Measurements from ENCODE around the gene THUMPD1. TPM values are rescaled to one million over a fixed set of nuclear protein-coding genes. Genes with fewer than 3 reads are reported as not detected.
"Not testable (repeated sequence)": the region's sequence is repeated elsewhere in the genome, so short reads cannot be mapped to it uniquely, and the experiment has no call there.

Gene THUMPD1
- total RNA-seq, 1 experiment from 2014 or later = 27.2 TPM

DNA sequence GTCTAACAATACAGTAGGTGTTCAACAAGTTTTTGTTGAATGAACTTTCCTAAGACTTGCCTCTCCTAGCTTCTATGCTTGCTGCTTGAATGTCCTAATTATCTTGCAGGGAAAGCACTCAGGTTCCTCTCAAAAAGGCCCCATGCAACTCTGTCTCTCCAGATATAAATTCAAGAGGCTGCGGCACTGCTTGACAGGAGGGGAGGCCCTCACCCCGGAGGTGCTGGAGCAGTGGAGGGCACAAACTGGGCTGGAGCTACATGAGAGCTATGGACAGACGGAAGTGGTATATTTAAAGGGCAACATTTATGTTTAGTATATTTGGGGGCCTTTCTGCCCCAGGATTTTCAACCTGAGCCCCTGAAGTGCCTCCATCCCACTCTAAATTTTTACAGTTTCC is 14.4 kb downstream of the THUMPD1 start:
- Mint-ChIP-seq H3K36me3 (ENCODE audit: insufficient read depth, unreplicated experiment) (no peaks in the 10 kb centered on the region), H3K9me3 (ENCODE audit: unreplicated experiment) (no peaks in the 10 kb centered on the region), H3K27me3 (ENCODE audit: insufficient read depth, unreplicated experiment) (no peaks in the 10 kb centered on the region), H3K4me3 (ENCODE audit: unreplicated experiment) (no peak overlapping the region), H3K27ac (ENCODE audit: unreplicated experiment) (no peak overlapping the region), H3K4me1 (ENCODE audit: low read depth, unreplicated experiment) (no peaks in the 10 kb centered on the region)
- DNase-seq = no peak
- H3K9me3 ChIP-seq = no peaks in the 10 kb centered on the region
- H3K27me3 ChIP-seq (replicated peaks; ENCODE audit: control insufficient read depth, insufficient read depth, low read length) = no peaks in the 10 kb centered on the region
- intact Hi-C loops (cut with micrococcal nuclease; ENCODE audit: unreplicated experiment) = no loop called here
- BruUV-seq (replicated peaks) = no TSS peak
- TF ChIP-seq, protein P1, sequence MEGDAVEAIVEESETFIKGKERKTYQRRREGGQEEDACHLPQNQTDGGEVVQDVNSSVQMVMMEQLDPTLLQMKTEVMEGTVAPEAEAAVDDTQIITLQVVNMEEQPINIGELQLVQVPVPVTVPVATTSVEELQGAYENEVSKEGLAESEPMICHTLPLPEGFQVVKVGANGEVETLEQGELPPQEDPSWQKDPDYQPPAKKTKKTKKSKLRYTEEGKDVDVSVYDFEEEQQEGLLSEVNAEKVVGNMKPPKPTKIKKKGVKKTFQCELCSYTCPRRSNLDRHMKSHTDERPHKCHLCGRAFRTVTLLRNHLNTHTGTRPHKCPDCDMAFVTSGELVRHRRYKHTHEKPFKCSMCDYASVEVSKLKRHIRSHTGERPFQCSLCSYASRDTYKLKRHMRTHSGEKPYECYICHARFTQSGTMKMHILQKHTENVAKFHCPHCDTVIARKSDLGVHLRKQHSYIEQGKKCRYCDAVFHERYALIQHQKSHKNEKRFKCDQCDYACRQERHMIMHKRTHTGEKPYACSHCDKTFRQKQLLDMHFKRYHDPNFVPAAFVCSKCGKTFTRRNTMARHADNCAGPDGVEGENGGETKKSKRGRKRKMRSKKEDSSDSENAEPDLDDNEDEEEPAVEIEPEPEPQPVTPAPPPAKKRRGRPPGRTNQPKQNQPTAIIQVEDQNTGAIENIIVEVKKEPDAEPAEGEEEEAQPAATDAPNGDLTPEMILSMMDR (IDR thresholded peaks at IDR 0.05; ENCODE audit: insufficient read depth in 1 of 2, low read depth in 1 of 2, low read length in 1 of 2, severe bottlenecking in 1 of 2, unreplicated experiment in 1 of 2) = no peak
- H3K36me3 ChIP-seq (ENCODE audit: control insufficient read depth, insufficient read depth, low read length) = no peaks in the 10 kb centered on the region
- CTCF ChIA-PET = no interaction called here
- POLR2A ChIA-PET = no interaction called here
- no peaks in the 10 kb centered on the region for H3K4me1 ChIP-seq
- H3K4me3 ChIP-seq (ENCODE audit: low read depth, low read length) = no peak overlapping the region

DNA sequence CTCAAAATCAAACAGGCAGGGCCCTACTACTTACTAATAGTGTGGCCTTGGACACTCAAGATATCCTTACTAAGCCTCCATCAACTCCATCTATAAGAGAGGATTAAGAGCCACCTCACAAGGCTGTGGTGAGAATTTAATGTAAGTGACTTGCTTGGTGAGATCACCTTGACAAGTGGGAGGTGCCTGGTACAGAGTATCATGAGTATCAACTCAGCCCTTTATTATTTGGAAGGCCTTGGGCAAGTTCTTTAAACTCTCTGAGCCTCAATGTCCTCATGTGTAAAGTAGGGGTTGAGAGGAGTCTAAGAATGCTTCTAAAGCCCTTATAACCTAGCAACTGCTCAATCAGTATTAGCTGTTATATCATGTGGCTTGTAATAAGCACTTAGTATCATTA is 15.0 kb downstream of the THUMPD1 start:
- Mint-ChIP-seq H3K27ac (ENCODE audit: unreplicated experiment) (no peak overlapping the region), H3K4me3 (ENCODE audit: unreplicated experiment) (no peak overlapping the region), H3K36me3 (ENCODE audit: insufficient read depth, unreplicated experiment) (no peaks in the 10 kb centered on the region), H3K9me3 (ENCODE audit: unreplicated experiment) (no peaks in the 10 kb centered on the region), H3K27me3 (ENCODE audit: insufficient read depth, unreplicated experiment) (no peaks in the 10 kb centered on the region), H3K4me1 (ENCODE audit: low read depth, unreplicated experiment) (no peaks in the 10 kb centered on the region)
- TF ChIP-seq, protein P1 (IDR thresholded peaks at IDR 0.05; ENCODE audit: insufficient read depth in 1 of 2, low read depth in 1 of 2, low read length in 1 of 2, severe bottlenecking in 1 of 2, unreplicated experiment in 1 of 2) = no peak
- ChIA-PET POLR2A (no interaction called here), CTCF (no interaction called here)
- no peaks in the 10 kb centered on the region for H3K36me3 ChIP-seq (ENCODE audit: control insufficient read depth, insufficient read depth, low read length)
- H3K9me3 ChIP-seq = no peaks in the 10 kb centered on the region
- no peaks in the 10 kb centered on the region for H3K27me3 ChIP-seq (replicated peaks; ENCODE audit: control insufficient read depth, insufficient read depth, low read length)
- intact Hi-C loops (cut with micrococcal nuclease; ENCODE audit: unreplicated experiment) = no loop called here
- no TSS peak for BruUV-seq (replicated peaks)
- H3K4me1 ChIP-seq = no peaks in the 10 kb centered on the region
- no peak for DNase-seq
- H3K4me3 ChIP-seq (ENCODE audit: low read depth, low read length) = no peak overlapping the region

DNA sequence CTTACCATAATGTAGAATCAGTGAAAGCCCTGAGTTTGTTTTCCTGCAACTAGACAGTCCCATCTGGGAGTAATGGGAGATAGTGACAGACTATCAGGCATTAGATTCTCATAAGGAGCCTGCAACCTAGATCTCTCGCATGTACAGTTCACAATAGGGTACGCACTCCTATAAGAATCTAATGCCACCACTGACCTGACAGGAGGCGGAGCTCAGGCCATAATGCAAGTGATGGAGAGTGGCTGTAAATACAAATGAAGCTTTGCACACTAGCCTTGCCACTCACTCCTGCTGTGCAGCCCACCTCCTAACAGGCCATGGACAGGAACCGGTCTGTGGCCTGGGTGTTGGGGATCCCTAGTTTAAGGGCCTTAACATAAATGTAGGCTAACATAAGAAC is 21.4 kb downstream of the THUMPD1 start:
- Histone ChIP-seq H3K36me3 (ENCODE audit: control insufficient read depth, insufficient read depth, low read length) (no peaks in the 10 kb centered on the region), H3K9me3 (no peaks in the 10 kb centered on the region), H3K27me3 (replicated peaks; ENCODE audit: control insufficient read depth, insufficient read depth, low read length) (no peaks in the 10 kb centered on the region), H3K4me1 (no peaks in the 10 kb centered on the region), H3K4me3 (ENCODE audit: low read depth, low read length) (no peak overlapping the region)
- H3K4me1 Mint-ChIP-seq (ENCODE audit: low read depth, unreplicated experiment) = no peaks in the 10 kb centered on the region
- no peaks in the 10 kb centered on the region for H3K9me3 Mint-ChIP-seq (ENCODE audit: unreplicated experiment)
- ChIA-PET CTCF (no interaction called here), POLR2A (no interaction called here)
- no peaks in the 10 kb centered on the region for H3K36me3 Mint-ChIP-seq (ENCODE audit: insufficient read depth, unreplicated experiment)
- TF ChIP-seq, protein P1 (IDR thresholded peaks at IDR 0.05; ENCODE audit: insufficient read depth in 1 of 2, low read depth in 1 of 2, low read length in 1 of 2, severe bottlenecking in 1 of 2, unreplicated experiment in 1 of 2) = no peak
- BruUV-seq (replicated peaks) = no TSS peak
- no peak overlapping the region for H3K4me3 Mint-ChIP-seq (ENCODE audit: unreplicated experiment)
- no peak overlapping the region for H3K27ac Mint-ChIP-seq (ENCODE audit: unreplicated experiment)
- intact Hi-C loops (cut with micrococcal nuclease; ENCODE audit: unreplicated experiment) = no loop called here
- H3K27me3 Mint-ChIP-seq (ENCODE audit: insufficient read depth, unreplicated experiment) = peaks cover 6% of the 10 kb centered on the region
- DNase-seq = no peak

DNA sequence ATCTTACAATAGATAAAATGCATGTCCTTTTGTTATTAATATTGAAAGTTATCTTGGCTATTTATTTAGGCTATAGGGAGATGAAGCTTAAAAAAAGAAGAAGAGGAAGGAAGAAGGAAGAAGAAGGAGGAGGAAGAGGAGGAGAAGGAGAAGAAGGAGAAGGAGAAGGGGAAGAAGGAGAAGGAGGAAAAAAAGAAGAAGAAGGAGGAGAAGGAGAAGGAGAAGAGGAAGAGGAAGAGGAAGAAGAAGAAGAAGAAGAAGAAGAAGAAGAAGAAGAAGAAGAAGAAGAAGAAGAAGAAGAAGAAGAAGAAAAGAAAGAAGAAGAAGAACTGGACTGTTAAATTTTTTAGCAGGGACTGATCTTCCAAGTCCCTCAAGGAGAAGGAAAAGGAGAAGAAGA is 23.9 kb downstream of the THUMPD1 start:
- H3K9me3 ChIP-seq; H3K27ac Mint-ChIP-seq (ENCODE audit: unreplicated experiment); H3K36me3 Mint-ChIP-seq (ENCODE audit: insufficient read depth, unreplicated experiment); H3K4me1 ChIP-seq; intact Hi-C loops (cut with micrococcal nuclease; ENCODE audit: unreplicated experiment); H3K4me3 ChIP-seq (ENCODE audit: low read depth, low read length); POLR2A ChIA-PET; H3K4me1 Mint-ChIP-seq (ENCODE audit: low read depth, unreplicated experiment); H3K4me3 Mint-ChIP-seq (ENCODE audit: unreplicated experiment); H3K27me3 ChIP-seq (replicated peaks; ENCODE audit: control insufficient read depth, insufficient read depth, low read length); BruUV-seq (replicated peaks); H3K36me3 ChIP-seq (ENCODE audit: control insufficient read depth, insufficient read depth, low read length); H3K9me3 Mint-ChIP-seq (ENCODE audit: unreplicated experiment); DNase-seq; CTCF ChIA-PET: not testable (repeated sequence)
- H3K27me3 Mint-ChIP-seq (ENCODE audit: insufficient read depth, unreplicated experiment) = peaks cover 14% of the 10 kb centered on the region

All from Caco-2 (cell line).